Stimulated activated CD4-positive, alpha-beta T cell treated with anti-CD3 and anti-CD28 coated beads, Interleukin-12 subunit alpha, Interleukin-12 subunit beta, amount 100 ng/mL, for 4 hours (primary cell): ENCODE measurements around the gene CELSR2.

ENCODE experiments used
- DNase-seq: peaks from one replicate; pipeline ENCODE4 v3.0.0-alpha.2; 2020

CELSR2 gene

GRCh38 chr1:109307274-109308021 lies 58.1 kb downstream of the CELSR2 start:
- no peak for DNase-seq

- DNase-seq, result no peak
These were observed 60.0 kb downstream of the CELSR2 start for GRCh38 chr1:109309347-109309746.

- no peak for DNase-seq
These were observed 62.9 kb downstream of the CELSR2 start for GRCh38 chr1:109312246-109312645.

- no peak for DNase-seq
These were observed 63.8 kb downstream of the CELSR2 start for GRCh38 chr1:109312978-109313775.

- no peak for DNase-seq
These were observed 65.5 kb downstream of the CELSR2 start for GRCh38 chr1:109314795-109315194.

- DNase-seq, result no peak
These were observed 65.9 kb downstream of the CELSR2 start for GRCh38 chr1:109315288-109315687.

GRCh38 chr1:109316506-109316905 lies 67.2 kb downstream of the CELSR2 start:
- DNase-seq, result no peak

- DNase-seq, result no peak
These were observed 69.8 kb downstream of the CELSR2 start for GRCh38 chr1:109319114-109319513.

- no peak for DNase-seq
These were observed 73.6 kb downstream of the CELSR2 start for GRCh38 chr1:109322974-109323373.
